Cardiac ventricle fibroblast (primary cell): ENCODE results near the gene GPR156. TPM values are rescaled to one million over a fixed set of nuclear protein-coding genes. Genes with fewer than 3 reads are reported as not detected.

Source experiments
- total RNA-seq: library from RNA; depleted of rRNA; stranded (reverse); fragments of >200 nt; gene quantifications from 2 replicates; pipeline ENCODE4 v1.2.3, GENCODE V29; 2015

Gene GPR156
- total RNA-seq, result 0.31 and 0.39 TPM in 2 replicates

GRCh38 chr3:120284747-120285507 lies at the start of gene GPR156:
Gene GPR156, minus strand, starts transcription at chr3:120285222. Its CDS starts 41,124 bp downstream, at chr3:120244098.

Other genes with a start within 250 kb of the GPR156 start
- gene GSK3B, start 190.8 kb downstream of the GPR156 start, total RNA-seq, result 22.4 and 25.2 TPM in 2 replicates
- gene LRRC58, start 64.1 kb upstream of the GPR156 start, total RNA-seq, result 30.3 and 35.4 TPM in 2 replicates
- gene FSTL1, start 165.8 kb upstream of the GPR156 start, total RNA-seq, result 758 and 767 TPM in 2 replicates